NCI-H2081 treated with DMSO at 0.1 percent for 48 hours (cell line): ENCODE data around the gene LRRC74B.
A peak's percentile ranks its signal among the peaks of the same experiment; 100 is the strongest.
"Not testable (repeated sequence)": the region's sequence is repeated elsewhere in the genome, so short reads cannot be mapped to it uniquely, and the experiment has no call there.

Experiments used
- DNase-seq: peaks from one replicate; lab custom pipeline; 2025; lab: John Stamatoyannopoulos, UW

The LRRC74B gene

DNA sequence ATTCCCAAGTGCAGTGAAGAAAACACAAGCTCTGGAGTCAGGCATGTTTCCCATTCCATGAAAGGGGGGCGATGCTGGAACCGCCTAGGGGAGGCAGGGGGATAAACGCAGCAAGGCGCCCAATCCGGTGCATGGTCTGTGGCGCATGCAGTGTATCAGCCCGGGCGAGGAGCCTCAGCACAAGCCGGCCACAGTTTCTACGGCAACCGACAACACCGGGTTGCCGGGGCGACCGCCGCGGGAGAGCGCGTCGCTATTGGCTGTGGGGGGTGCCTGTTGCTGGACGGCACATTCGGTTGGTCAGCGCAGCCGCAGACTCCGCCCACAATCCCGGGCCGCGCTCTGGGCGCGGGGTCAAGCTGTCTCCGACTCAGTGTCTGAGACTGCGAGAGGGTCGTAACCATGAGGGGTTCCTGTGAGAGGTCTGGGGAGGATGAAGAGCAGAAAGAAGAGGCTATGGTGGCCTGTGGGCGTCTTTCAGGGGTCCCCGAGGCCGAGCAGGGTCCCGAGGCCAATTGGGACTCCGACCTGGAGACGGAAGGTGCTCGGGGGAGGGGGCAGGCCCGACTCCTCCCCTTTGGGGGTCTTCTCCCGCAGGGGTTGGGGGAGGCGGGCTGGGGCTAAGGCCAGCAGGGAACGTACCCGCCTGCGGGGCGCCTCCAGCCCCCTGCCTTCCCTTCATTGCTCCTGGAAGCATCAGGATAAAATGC is at the start of gene LRRC74B:
LRRC74B (plus strand) TSS at position 362 of the 710 bp plus-strand sequence; CDS start at position 403, 41 bp downstream.
- peak; percentile 23 for DNase-seq

DNA sequence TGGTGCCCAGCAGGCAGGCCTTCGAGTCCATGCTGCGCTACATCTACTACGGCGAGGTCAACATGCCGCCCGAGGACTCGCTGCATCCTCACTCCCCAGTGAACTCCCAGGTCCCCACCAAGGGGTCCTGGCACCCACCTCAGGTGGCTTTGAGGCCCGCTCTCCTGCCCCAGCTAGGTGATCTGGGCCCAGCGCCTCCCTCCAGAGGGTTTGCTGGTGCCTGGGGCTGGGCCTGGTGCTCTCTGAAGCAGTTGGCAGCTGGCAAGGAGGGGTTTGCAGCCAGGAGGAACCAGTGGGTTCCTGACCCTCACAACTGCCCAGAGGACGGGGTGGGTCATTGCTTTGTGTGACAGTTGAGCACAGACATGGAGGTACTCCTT is 49.7 kb upstream of the LRRC74B start:
- DNase-seq: no peak

GRCh38 chr22:20996598-20997535 is 48.9 kb upstream of the LRRC74B start:
- no peak for DNase-seq

DNA sequence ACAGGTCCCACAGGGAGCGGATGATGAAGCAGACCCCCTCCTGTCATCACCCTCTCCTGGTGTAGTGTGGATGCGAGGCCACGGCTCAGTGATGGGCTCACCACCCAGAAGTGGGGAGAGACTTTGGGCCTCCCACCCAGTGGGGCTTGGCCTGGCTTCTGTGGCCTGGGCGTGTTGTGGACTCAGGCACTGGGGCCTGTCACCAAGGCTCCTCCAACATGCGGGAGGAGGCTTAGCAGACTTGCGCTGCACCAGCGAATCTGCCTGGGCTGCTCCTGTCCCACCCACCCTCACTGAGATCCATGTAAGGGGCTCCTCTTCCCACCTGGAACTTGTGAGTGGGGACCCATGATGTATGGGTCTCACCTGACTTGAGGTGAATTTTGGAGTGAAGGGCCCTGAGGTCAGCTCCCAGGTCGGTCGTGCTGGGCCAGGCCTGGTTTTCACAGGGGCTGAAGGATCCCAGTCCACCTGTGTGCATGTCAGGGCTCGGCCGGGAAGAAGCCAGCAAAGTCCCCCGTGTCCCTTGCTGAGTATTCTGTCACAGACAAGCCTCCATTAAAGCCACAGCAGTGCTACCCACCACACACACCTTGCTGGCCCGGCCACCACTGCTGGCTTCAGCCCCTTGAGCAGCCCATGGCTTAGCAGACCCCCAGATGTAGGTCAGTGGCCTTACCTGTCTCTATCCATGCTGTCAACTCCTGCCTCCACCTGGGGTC is 48.0 kb upstream of the LRRC74B start:
- no peak for DNase-seq

GRCh38 chr22:20998411-20999336 is 47.1 kb upstream of the LRRC74B start:
- DNase-seq: no peak

GRCh38 chr22:20999350-21000206 is 46.2 kb upstream of the LRRC74B start:
- DNase-seq: no peak

DNA sequence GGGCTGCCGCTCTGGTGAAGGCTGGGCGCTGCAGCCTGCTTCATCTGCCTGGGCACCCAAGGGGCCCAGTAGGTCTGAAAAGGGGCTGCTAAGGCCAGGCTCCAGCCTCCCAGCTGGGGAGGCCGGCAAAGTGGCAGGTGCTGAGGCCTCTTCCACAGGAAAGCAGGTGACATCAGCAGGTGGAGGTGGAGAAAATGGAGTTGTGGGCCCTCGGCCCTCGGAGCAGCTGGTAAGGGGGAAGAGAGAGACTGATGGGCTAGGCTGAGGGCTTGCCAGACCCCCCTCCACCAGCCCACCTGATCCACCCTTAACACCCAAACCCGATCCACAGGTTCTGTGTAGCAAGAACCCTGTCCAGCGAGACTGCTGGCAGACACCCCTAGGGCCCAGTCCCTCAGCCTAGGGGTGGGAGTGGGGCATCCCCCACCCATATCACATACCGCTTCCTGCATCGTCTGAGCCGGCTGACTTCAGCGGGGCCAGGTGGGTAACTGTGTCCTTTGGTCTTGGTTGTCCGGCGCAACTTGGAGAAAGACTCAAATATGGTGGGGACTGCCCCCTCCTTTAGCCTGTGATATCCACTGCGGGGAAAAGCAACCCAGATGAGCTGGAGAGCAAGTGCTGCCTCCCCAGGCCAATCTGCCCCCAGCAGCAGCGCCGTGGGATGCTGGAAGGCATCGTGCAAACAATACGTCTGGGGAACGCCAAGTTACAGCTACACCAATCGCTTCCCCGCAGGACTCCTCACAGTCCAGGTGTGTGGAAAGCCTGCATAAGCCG is 45.3 kb upstream of the LRRC74B start:
- no peak for DNase-seq

DNA sequence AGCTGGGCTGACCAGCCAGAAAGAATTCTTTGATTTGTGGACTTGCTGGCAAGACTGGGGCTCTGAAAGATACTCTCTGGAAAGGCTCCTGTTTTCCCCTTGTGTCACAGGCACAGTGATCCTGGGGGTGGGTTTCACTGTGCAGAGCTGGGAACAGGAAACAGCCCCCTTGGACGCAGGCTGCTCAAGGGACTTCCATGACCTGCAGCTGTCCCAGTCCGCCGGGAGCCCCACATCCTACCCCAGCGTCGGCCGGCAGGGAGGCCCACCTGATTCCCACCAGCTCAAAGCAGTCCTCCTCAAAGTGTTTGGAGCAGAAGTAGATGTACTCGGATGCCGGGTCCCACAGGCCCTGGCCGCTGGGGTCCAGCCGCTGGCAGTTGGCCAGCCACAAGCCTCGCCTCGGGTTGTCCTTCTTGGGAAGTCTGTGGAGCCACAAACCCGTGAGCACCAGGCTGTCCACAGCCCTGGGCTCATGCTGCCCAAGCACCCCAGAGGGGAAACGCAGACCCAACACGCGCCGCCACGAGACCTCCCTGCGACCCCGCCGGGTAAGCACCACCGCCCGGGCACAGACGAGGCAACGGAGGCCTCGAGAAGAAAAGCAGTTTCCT is 44.7 kb upstream of the LRRC74B start:
- no peak for DNase-seq

GRCh38 chr22:21001601-21002325 is 44.0 kb upstream of the LRRC74B start, which contains the start of gene THAP7:
Gene THAP7 (minus strand): TSS chr22:21002118. CDS start chr22:21001911, 207 bp downstream.
- DNase-seq: peak; percentile 73

DNA sequence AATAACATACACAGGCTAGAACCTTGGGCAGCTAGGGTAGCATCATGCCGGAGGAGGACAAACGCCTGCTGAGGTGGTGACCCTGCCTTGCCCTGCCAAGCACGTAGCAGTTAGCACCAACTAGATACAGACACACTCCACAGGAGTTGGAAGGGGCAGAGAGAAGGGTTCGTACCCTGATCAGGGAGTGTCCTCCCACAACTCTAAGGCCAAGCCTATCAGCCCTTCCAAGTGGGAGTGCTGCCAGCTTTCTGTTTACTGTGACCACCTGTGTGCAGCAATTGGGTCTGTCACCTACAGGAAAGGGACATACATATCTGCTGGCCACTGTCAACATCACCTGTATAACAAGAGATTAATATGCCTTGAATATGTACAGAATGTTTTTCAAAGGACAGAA is 42.0 kb upstream of the LRRC74B start:
- DNase-seq: peak; percentile 0

- not testable (repeated sequence) for DNase-seq
These were observed 36.5 kb upstream of the LRRC74B start for GRCh38 chr22:21009208-21009607.

DNA sequence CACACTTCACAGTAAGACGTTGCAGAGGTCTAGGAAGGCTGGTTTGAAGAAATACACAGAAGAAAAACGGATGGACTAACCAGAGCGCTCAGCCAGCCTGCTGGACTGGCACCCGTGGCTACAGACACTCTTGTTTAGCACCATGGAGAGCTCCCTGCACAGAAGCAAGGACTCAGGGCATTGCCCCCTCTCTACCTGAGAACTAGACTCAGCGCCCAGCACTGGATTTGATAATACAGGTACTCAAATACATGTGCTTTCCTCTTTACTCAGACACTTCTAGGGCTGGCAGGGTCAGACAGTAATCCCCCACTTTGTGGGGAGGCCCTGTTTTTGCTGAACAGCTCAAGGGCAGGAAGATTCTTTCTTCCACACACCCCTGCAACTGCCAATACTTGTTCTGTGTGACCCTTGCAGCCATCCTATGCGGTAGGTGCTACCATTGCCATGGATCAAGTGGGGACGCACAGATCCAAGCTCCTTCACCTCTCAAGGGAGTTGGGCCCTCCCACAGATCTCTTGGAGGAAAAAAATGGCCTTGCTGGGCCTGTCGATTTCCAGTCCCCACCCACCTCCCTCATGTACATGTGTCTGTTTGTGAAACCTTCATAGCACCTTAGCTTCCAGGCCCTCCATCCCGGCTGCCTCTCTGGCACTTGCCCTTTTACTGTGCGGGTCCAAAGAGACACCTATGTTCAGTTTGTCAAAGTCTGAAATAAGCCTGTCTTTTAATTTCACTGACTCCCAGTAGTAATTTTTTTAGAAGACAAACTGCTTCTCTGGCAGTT is 35.9 kb upstream of the LRRC74B start:
- DNase-seq: no peak

DNA sequence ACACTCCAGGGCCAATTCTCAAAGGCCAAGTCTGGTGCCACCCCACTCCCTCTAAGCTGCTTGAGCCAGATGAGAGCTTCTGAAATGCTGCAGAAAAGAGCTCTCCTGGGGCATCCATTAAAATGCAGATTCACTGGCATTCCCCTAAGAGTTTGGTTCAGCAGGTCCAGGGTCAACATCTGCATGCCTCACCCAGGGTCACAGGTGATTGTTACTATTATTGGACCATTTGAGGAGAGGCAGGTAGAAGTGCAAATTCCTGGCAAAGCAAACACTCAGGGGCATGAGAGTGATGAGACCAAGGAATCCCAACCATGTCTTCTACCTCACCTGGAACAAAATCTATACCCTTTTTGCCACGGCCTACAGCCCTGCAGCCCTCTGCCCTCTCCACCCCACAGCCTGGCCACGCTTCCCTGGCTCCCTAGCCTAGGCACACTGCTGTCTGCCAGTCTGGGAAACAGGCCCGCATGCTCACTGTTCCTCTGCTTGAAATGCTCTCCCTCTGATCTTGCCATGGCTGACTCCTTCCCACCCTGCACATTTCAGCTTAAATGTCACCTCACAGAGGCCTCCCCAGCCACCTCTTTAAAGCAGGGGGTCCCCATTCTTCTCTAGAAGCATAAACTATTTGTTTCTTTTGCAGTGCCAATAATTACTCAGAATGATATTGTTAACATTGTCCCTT is 35.2 kb upstream of the LRRC74B start:
- no peak for DNase-seq

- DNase-seq: no peak
These were observed 33.0 kb upstream of the LRRC74B start for GRCh38 chr22:21012446-21013407.

DNA sequence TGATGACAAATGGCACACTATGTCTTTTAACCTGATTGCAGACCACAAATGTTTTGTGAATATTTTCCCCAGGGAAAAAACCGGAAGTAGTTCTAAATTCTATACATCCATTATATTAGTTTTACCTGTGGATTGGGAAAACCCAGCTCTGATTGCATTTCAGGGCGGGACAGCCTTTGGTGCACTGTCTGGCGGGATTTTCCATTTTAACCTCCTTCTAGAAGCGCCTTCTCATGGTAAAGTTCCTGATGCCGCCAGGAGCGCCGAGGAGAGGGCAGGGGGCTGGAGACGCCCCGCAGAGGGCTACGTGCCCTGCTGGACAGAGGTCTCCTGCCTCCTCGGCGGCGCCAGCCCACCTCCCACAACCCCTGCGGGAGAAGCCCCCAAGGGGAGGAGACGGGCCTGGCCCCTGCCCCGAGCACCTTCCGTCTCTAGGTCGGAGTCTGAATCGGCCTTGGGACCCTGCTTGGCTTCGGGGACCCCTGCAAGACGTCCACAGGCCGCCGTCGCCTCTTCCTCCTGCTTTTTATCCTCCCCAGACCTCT is 32.0 kb upstream of the LRRC74B start:
- DNase-seq: no peak
